ENCODE measurements around the gene ENDOU. TPM values are rescaled to one million over a fixed set of nuclear protein-coding genes. Genes with fewer than 3 reads are reported as not detected.

The ENDOU gene
- total and polyA plus RNA-seq, 10 donors: 0.05 to 0.92 (median 0.24) TPM; not detected in 4

DNA sequence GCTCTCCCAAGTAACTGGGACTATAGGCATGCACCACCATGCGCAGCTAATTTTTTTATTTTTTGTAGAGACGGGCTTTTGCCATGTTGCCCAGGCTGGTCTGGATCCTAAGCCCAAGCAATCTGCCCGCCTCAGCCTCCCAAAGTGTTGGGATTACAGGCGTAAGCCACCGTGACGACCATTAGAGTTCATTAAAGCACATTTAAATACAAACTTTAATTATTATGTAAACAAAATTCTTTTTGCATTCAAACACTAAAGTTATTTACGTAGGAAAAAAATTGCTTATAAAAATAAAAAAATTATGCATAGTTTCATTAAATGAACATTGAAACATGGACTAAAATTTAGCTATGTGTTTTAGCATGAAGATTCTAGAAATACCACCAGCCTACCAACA is 26.7 kb downstream of the ENDOU start:
- WGBS, 5 donors: 93 to 96% (median 94%) methylated on average over 7 of the region's 7 CpGs
- DNase-seq: no peak
- TF ChIP-seq POLR2A (IDR thresholded peaks at IDR 0.05): no peak
- TF ChIP-seq CTCF (IDR thresholded peaks at IDR 0.05 in 8 of 11, conservative IDR thresholded peaks at IDR 0.05 in 3 of 11): no peak
- TF ChIP-seq POLR2AphosphoS5 (IDR thresholded peaks at IDR 0.05): no peak
- H3K4me1 ChIP-seq: peaks cover 0 to 36% (median 20%) of the 10 kb centered on the region in 6 donors
- no peaks in the 10 kb centered on the region for H3K27me3 ChIP-seq (replicated peaks in 1 of 7)
- peaks cover 5 to 74% (median 37%) of the 10 kb centered on the region in 6 donors for H3K36me3 ChIP-seq
- no peaks in the 10 kb centered on the region for H3K9me3 ChIP-seq
- no peak overlapping the region for H3K4me3 ChIP-seq
- H3K27ac ChIP-seq: peak overlapping the region in 1 of 8 donors; percentile 37
- intact Hi-C loops (cut with DNase I; ENCODE audit: low total_unique reads): no loop called here

GRCh38 chr12:47698055-47698454 is 27.2 kb downstream of the ENDOU start:
- TF ChIP-seq POLR2A (IDR thresholded peaks at IDR 0.05) (no peak), POLR2AphosphoS5 (IDR thresholded peaks at IDR 0.05) (no peak), CTCF (IDR thresholded peaks at IDR 0.05 in 8 of 11, conservative IDR thresholded peaks at IDR 0.05 in 3 of 11) (no peak)
- H3K27ac ChIP-seq: peak overlapping the region in 4 of 8 donors; percentile 7 to 37 (median 20)
- peaks cover 0 to 30% (median 14%) of the 10 kb centered on the region in 6 donors for H3K4me1 ChIP-seq
- H3K27me3 ChIP-seq (replicated peaks in 1 of 7): no peaks in the 10 kb centered on the region
- no peaks in the 10 kb centered on the region for H3K9me3 ChIP-seq
- peaks cover 5 to 79% (median 39%) of the 10 kb centered on the region in 6 donors for H3K36me3 ChIP-seq
- DNase-seq: no peak
- WGBS, 5 donors: 32 to 40% (median 36%) methylated on average over 4 of the region's 4 CpGs
- intact Hi-C loops (cut with DNase I; ENCODE audit: low total_unique reads): no loop called here
- H3K4me3 ChIP-seq: no peak overlapping the region

DNA sequence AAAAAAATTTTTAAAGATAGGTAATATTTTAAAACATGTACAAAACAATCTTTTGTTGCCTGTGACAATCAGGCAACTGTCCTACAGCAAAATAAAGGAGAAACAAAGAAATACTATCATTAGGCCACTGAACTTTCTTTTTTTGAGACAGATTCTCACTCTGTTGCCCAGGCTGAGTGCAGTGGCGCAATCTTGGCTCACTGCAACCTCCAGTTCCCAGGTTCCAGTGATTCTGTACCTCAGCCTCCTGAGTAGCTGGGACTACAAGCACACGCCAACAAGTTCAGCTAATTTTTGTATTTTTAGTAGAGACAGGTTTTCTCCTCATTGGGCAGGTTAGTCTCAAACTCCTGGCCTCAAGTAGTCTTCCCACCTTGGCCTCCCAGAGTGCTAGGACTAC is 36.1 kb downstream of the ENDOU start:
- 96 to 98% (median 97%) methylated on average over 2 of the region's 2 CpGs for WGBS, 5 donors

GRCh38 chr12:47687636-47688035 is 37.7 kb downstream of the ENDOU start:
- no peaks in the 10 kb centered on the region for H3K27me3 ChIP-seq (replicated peaks in 1 of 7)
- intact Hi-C loops (cut with DNase I; ENCODE audit: low total_unique reads): loop anchor here (5.0 kb wide), 1 partner anchor 655 kb away; no protein-coding TSS in a partner anchor
- no peak overlapping the region for H3K27ac ChIP-seq
- H3K9me3 ChIP-seq: no peaks in the 10 kb centered on the region
- DNase-seq: no peak
- no peak overlapping the region for H3K4me3 ChIP-seq
- no peak for TF ChIP-seq POLR2AphosphoS5 (IDR thresholded peaks at IDR 0.05)
- TF ChIP-seq POLR2A (IDR thresholded peaks at IDR 0.05): no peak
- no peak for TF ChIP-seq CTCF (IDR thresholded peaks at IDR 0.05 in 8 of 11, conservative IDR thresholded peaks at IDR 0.05 in 3 of 11)
- H3K4me1 ChIP-seq: no peaks in the 10 kb centered on the region
- peaks cover 0 to 97% (median 27%) of the 10 kb centered on the region in 6 donors for H3K36me3 ChIP-seq
- WGBS, 5 donors: 65 to 96% (median 96%) methylated on average over 3 of the region's 3 CpGs

More for the DNA sequence above, 36.1 kb downstream of the ENDOU start:
- DNase-seq: no peak
- no peak for TF ChIP-seq POLR2AphosphoS5 (IDR thresholded peaks at IDR 0.05)
- TF ChIP-seq CTCF (IDR thresholded peaks at IDR 0.05 in 8 of 11, conservative IDR thresholded peaks at IDR 0.05 in 3 of 11): no peak
- no peak for TF ChIP-seq POLR2A (IDR thresholded peaks at IDR 0.05)
- H3K27ac ChIP-seq: no peak overlapping the region
- H3K4me1 ChIP-seq: no peaks in the 10 kb centered on the region
- H3K27me3 ChIP-seq (replicated peaks in 1 of 7): no peaks in the 10 kb centered on the region
- peaks cover 0 to 98% (median 32%) of the 10 kb centered on the region in 6 donors for H3K36me3 ChIP-seq
- intact Hi-C loops (cut with DNase I; ENCODE audit: low total_unique reads): loop anchor here (5.0 kb wide), 1 partner anchor 657 kb away; no protein-coding TSS in a partner anchor
- no peaks in the 10 kb centered on the region for H3K9me3 ChIP-seq
- no peak overlapping the region for H3K4me3 ChIP-seq
